ENCODE measurements around the gene TXNDC17. TPM values are rescaled to one million over a fixed set of nuclear protein-coding genes. Genes with fewer than 3 reads are reported as not detected.
A peak's percentile ranks its signal among the peaks of the same experiment; 100 is the strongest.

Gene TXNDC17
- total and polyA plus RNA-seq, 2 of the 8 experiments (the other 6 are each of a cell fraction or from before 2014, with no cell fraction given): 182 to 410 TPM

- TF ChIP-seq MAFK (IDR thresholded peaks at IDR 0.05; ENCODE audit: low read depth, low read length) (no peak), CTCF (IDR thresholded peaks at IDR 0.05; ENCODE audit: control extremely low read depth in 1 of 3, insufficient read depth in 1 of 3, low read depth in 1 of 3, low read length in 3 of 3) (peak; percentile 17 to 27 (median 19); a peak in 2 of 4 replicates), POU5F1 (IDR thresholded peaks at IDR 0.05; ENCODE audit: low read depth, low read length) (no peak), GTF2F1 (IDR thresholded peaks at IDR 0.05; ENCODE audit: borderline replicate concordance, low read depth, low read length) (no peak), PHF8 (conservative IDR thresholded peaks at IDR 0.05; ENCODE audit: low read depth, low read length) (no peak), NRF1 (IDR thresholded peaks at IDR 0.05; ENCODE audit: low read depth, low read length) (no peak), GABPA (IDR thresholded peaks at IDR 0.05; ENCODE audit: borderline replicate concordance, insufficient read depth, low read length) (peak; percentile 40; the same call in 1 of the 2 replicates), E2F6 (IDR thresholded peaks at IDR 0.05) (peak; percentile 55; the same call in 1 of the 2 replicates), SUZ12 (IDR thresholded peaks at IDR 0.05; ENCODE audit: low read length) (peak; percentile 54), RFX5 (IDR thresholded peaks at IDR 0.05; ENCODE audit: borderline replicate concordance, low read depth, low read length) (0 out of 2 replicates have a peak, but pooled peaks have one; percentile 31), ATF3 (IDR thresholded peaks at IDR 0.05; ENCODE audit: insufficient read depth, low read depth, low read length) (no peak), TAF1 (IDR thresholded peaks at IDR 0.05; ENCODE audit: low read depth, low read length) (0 out of 2 replicates have a peak, but pooled peaks have one; percentile 13), CTBP2 (IDR thresholded peaks at IDR 0.05; ENCODE audit: borderline replicate concordance, insufficient read depth, insufficient read length, low read length) (no peak)
Measured at GRCh38 chr17:6654841-6655731, 14.2 kb downstream of the TXNDC17 start (continued).
